HL-60 (cell line): ENCODE data around the gene UNC80.

Source experiments
- POLR2AphosphoS5 ChIP-seq: IDR thresholded peaks from 2 replicates; pipeline ENCODE4 v1.6.1; 2012; ENCODE audit warnings: low read depth
- TF ChIP-seq, protein P1 (sequence below): IDR thresholded peaks from one replicate; pipeline ENCODE4 v1.5.1; 2011; ENCODE audit warnings: low read length, control low read depth, inconsistent platforms; ENCODE audit not compliant: insufficient read depth

DNA sequence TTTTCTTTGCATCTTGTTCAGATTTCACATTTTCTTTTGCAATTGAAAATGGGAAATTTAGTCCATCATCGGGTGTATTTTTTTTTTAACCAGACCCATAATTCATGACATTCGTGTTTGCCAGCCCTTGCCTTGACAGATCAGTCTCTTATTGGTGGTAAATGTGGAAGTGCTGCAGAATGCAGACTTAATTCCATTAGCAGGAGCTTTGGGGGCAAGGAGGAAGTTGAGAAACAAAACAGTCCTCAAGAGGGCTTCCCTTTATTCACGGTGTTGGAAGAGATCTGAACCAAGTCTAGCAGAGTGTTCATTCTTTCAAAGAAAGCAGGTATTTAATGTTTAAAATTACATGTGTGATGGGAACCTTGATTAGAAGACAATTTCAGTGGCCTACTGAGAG, 214.2 kb downstream of the UNC80 start:
- TF ChIP-seq, protein P1, sequence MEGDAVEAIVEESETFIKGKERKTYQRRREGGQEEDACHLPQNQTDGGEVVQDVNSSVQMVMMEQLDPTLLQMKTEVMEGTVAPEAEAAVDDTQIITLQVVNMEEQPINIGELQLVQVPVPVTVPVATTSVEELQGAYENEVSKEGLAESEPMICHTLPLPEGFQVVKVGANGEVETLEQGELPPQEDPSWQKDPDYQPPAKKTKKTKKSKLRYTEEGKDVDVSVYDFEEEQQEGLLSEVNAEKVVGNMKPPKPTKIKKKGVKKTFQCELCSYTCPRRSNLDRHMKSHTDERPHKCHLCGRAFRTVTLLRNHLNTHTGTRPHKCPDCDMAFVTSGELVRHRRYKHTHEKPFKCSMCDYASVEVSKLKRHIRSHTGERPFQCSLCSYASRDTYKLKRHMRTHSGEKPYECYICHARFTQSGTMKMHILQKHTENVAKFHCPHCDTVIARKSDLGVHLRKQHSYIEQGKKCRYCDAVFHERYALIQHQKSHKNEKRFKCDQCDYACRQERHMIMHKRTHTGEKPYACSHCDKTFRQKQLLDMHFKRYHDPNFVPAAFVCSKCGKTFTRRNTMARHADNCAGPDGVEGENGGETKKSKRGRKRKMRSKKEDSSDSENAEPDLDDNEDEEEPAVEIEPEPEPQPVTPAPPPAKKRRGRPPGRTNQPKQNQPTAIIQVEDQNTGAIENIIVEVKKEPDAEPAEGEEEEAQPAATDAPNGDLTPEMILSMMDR: no peak
- TF ChIP-seq POLR2AphosphoS5: peak; percentile 52; the same call in 1 of the 2 replicates
